ENCODE data around the gene KIFAP3.
"Not testable (repeated sequence)": the region's sequence is repeated elsewhere in the genome, so short reads cannot be mapped to it uniquely, and the experiment has no call there.

The KIFAP3 gene

GRCh38 chr1:170074250-170075157 lies at the start of gene KIFAP3:
Gene KIFAP3 (minus strand): TSS chr1:170074695. CDS start chr1:170074467, 228 bp downstream.
- DNase-seq (ENCODE audit: low read depth) = peak; percentile 92

GRCh38 chr1:170122366-170122765 lies 47.9 kb upstream of the KIFAP3 start:
- DNase-seq (ENCODE audit: low read depth) = no peak

- no peak for DNase-seq (ENCODE audit: low read depth)
These were observed 40.4 kb upstream of the KIFAP3 start for GRCh38 chr1:170114906-170115305.

GRCh38 chr1:170113140-170113539 lies 38.6 kb upstream of the KIFAP3 start:
- not testable (repeated sequence) for DNase-seq (ENCODE audit: low read depth)

- no peak for DNase-seq (ENCODE audit: low read depth)
These were observed 23.0 kb upstream of the KIFAP3 start for GRCh38 chr1:170097449-170097948.

- no peak for DNase-seq (ENCODE audit: low read depth)
These were observed 22.4 kb upstream of the KIFAP3 start for GRCh38 chr1:170096806-170097340.

- DNase-seq (ENCODE audit: low read depth) = no peak
These were observed 21.7 kb upstream of the KIFAP3 start for GRCh38 chr1:170095976-170096748.

- not testable (repeated sequence) for DNase-seq (ENCODE audit: low read depth)
These were observed 20.5 kb upstream of the KIFAP3 start for GRCh38 chr1:170094697-170095616.

- no peak for DNase-seq (ENCODE audit: low read depth)
These were observed 12.0 kb upstream of the KIFAP3 start for GRCh38 chr1:170086399-170087032.

- no peak for DNase-seq (ENCODE audit: low read depth)
These were observed 10.6 kb upstream of the KIFAP3 start for GRCh38 chr1:170085091-170085490.

GRCh38 chr1:170078610-170079189 lies 4.2 kb upstream of the KIFAP3 start:
- no peak for DNase-seq (ENCODE audit: low read depth)

- no peak for DNase-seq (ENCODE audit: low read depth)
These were observed 3.4 kb upstream of the KIFAP3 start for GRCh38 chr1:170077926-170078325.

- not testable (repeated sequence) for DNase-seq (ENCODE audit: low read depth)
These were observed 2.5 kb upstream of the KIFAP3 start for GRCh38 chr1:170076952-170077351.

- no peak for DNase-seq (ENCODE audit: low read depth)
These were observed 1.7 kb upstream of the KIFAP3 start for GRCh38 chr1:170076199-170076598.

GRCh38 chr1:170075186-170075585 lies 691 bp upstream of the KIFAP3 start:
- no peak for DNase-seq (ENCODE audit: low read depth)

- no peak for DNase-seq (ENCODE audit: low read depth)
These were observed 624 bp downstream of the KIFAP3 start for GRCh38 chr1:170073893-170074249.

- DNase-seq (ENCODE audit: low read depth) = no peak
These were observed 3.1 kb downstream of the KIFAP3 start for GRCh38 chr1:170071378-170071777.

GRCh38 chr1:170068923-170069322 lies 5.6 kb downstream of the KIFAP3 start:
- no peak for DNase-seq (ENCODE audit: low read depth)

GRCh38 chr1:170067253-170067819 lies 7.2 kb downstream of the KIFAP3 start:
- DNase-seq (ENCODE audit: low read depth) = no peak

- no peak for DNase-seq (ENCODE audit: low read depth)
These were observed 9.7 kb downstream of the KIFAP3 start for GRCh38 chr1:170064821-170065220.
